ENCODE measurements around the gene SH3D21.

DNA sequence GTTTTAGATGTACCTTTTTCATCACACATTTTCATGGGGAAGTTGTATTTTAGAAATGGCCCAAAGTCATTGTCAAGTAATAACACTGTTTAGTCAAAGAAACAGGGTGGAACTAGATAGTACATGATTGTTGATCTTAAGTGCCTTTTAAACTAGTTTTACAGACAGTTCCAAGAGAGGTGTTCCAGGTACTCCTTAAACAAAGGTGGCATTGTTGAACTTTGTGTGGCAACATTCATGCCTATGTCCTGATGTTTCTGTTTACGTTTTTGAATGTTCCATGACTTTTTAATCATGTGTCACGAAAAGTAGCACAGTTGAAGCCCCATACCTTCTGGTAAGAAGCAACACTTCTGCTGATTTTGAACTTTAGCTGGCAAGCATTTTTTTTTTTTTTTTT is 9.1 kb upstream of the SH3D21 start:
- TF ChIP-seq, protein P1, sequence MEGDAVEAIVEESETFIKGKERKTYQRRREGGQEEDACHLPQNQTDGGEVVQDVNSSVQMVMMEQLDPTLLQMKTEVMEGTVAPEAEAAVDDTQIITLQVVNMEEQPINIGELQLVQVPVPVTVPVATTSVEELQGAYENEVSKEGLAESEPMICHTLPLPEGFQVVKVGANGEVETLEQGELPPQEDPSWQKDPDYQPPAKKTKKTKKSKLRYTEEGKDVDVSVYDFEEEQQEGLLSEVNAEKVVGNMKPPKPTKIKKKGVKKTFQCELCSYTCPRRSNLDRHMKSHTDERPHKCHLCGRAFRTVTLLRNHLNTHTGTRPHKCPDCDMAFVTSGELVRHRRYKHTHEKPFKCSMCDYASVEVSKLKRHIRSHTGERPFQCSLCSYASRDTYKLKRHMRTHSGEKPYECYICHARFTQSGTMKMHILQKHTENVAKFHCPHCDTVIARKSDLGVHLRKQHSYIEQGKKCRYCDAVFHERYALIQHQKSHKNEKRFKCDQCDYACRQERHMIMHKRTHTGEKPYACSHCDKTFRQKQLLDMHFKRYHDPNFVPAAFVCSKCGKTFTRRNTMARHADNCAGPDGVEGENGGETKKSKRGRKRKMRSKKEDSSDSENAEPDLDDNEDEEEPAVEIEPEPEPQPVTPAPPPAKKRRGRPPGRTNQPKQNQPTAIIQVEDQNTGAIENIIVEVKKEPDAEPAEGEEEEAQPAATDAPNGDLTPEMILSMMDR (IDR thresholded peaks at IDR 0.05 in 4 of 5, conservative IDR thresholded peaks at IDR 0.05 in 1 of 5), result no peak
- no peak for TF ChIP-seq POLR2A (IDR thresholded peaks at IDR 0.05)
